HG03280 (cell line): Measurements from ENCODE around the gene FNDC1.

Source experiments
- ATAC-seq: cut with Tn5 transposase; IDR thresholded peaks from one replicate; pipeline ENCODE4 v1.9.1; 2021; ENCODE audit warnings: mild to moderate bottlenecking, moderate library complexity; ENCODE audit not compliant: unreplicated experiment

The FNDC1 gene

DNA sequence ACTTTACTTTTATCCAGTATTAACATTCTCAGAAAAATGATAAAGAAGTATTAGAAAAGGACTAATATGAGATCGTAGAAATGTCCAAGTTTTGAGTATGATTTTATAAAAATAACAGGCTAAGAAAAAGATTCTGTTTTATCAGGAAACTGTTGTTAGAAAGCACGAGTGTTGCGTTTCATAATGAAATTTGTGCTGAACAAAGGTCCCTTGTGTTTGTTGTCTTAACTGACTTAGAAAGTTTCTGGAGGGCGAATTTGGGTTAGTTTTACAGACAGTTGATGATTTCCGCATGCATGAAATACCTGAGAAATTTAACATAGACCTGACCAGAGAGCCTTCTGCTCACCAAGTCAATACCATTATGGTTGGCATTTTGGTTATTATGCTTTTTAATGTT, 136.0 kb downstream of the FNDC1 start:
- ATAC-seq, result no peak

DNA sequence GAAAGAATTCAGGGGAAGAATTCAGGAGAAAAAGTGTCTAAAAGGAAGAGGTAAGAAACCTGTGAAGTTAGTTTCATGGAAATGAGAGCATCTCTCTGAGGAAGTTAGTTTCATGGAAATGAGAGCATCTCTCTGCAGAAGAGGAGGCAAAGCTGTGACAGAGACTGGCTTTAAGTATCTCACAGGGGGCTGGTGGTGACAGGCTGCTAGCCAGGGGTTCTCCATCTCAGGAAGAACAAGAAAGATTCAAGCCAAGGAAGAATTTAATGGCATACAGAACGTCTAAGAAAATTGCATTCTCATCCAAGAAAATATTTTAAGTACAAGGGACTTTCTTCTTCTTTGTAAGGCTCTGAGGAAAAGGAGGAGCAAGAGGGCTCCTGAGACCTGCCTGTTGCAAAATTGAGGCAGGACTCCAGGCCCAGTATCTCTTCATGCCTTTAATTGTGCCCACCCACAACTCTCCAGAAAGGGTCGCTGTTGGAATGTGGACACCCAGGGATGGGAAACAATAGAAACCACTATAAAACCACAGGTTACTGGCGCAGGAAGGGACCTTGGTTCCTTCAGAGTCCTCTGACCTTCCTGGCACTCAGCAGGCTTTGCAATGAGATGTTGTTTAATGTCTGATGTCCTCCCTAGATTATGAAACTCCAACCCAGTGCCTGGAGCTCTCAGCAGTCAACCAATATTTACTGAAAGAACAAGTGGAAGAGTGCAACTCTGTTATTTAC, 136.8 kb downstream of the FNDC1 start:
- no peak for ATAC-seq

DNA sequence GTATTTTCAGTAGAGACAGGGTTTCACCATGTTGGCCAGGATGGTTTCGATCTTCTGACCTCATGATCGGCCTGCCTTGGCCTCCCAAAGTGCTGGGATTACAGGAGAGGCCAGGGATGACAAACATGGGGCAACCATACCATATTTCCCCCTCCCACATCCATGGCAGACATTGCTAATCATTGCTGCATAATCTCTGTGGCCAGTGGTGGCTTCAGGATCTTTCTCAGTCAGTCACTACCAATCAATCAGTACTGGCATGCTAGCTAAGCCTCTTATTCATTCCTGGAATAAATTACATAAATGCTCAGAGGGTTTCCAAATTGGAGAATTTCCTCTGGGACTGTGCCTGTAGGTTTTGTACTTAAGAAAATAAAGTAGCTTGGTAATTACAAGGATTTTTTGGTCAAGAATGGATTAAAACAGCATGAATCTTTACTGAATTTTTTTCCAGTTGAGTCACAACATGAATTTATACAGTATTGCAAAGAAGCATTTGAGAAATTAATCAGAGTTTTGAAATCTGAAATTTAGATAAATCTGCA, 138.1 kb downstream of the FNDC1 start:
- ATAC-seq, result no peak

DNA sequence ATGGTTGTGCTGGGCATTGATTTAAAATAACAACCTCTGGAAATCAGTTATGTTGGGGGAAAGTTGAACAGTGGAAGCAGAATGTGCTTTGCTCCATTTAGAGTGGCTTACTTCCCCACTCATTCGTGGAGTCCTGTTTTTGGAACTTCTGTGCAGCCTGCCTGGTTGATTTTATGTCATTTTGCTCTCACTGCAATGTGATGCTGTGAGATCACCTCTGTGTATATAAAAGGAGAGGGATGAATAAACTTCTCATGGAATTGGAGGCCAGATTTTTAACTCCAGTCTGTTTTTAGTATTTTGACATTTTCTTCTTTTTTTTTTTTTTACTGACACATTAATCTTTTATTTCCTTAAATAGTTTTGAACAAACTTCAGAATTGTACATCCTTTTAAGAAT, 139.0 kb downstream of the FNDC1 start:
- ATAC-seq, result no peak

DNA sequence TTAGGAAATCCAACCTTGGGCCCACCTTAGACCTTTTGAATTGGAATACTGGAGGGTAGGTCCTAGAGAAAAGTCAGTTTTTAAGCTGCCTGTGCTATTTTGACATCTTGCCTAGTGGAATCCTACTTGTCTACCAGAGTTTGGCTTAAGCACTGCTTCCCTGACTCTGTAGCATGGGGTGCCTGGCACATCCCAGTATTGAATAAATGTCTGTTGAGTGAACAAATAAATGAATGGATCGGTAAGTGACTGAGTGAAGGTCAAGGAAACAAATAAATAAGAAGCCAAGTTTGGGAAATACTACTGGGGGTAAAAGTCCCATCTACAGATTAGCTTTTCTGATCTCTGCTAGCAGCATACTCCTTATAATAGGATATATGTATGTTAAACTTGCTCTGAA, 140.5 kb downstream of the FNDC1 start:
- no peak for ATAC-seq

DNA sequence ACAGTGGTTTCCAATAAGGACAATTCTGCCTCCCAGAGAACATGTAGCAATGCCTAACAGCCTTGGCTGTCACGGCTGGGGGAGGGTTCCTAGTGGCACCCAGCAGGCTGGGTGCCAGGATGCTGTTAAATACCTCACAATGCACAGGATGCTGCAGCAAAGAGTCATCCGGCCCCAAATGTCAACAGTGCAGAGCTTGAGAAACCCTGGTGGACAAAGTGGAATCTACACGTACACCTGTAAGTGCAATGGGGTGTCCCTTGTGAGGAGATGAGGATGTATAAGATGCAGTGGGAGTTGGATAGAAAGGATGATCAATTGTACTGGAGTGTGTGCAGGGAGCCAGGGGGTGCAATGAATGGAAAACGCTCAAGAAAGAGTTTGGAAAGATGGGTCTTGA, 142.4 kb downstream of the FNDC1 start:
- no peak for ATAC-seq

DNA sequence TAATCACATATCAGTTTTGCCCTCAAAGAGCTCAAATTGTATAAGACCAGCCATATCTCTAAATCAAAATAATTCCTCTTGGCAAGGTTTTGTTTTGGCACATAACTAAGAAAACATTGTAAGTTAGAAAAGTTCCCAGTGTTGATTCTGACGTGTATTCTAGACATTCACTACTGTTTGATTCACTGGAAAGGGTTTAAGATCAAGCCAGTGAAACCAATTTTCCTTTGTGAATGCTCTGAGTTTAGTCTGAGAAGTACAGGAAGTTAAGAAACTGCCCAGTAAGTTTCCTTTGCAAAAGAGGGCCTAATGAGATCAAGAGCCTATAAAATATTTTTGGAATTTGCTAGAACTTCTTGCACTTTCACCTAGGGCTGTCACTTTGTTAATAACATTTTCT, 143.0 kb downstream of the FNDC1 start:
- ATAC-seq, result no peak

DNA sequence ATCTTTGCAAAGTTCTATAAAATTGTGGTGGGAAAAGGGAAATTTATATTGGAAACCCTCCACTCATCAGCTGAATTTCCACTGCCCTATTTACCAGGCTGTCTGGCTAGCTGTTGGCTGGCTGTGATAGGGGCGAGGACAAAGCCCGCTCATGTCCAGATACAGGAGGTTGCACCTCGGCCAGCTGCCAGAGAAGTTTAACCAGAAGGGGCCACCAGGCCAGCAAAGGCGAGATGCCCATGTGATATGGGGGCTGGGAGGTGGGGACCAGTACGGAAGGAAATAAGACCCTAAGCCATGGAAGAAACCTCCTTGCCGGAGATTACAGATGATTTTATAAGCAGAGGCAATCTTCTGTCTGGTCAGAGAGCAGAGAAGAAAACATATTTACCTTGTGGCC, 143.8 kb downstream of the FNDC1 start:
- no peak for ATAC-seq

DNA sequence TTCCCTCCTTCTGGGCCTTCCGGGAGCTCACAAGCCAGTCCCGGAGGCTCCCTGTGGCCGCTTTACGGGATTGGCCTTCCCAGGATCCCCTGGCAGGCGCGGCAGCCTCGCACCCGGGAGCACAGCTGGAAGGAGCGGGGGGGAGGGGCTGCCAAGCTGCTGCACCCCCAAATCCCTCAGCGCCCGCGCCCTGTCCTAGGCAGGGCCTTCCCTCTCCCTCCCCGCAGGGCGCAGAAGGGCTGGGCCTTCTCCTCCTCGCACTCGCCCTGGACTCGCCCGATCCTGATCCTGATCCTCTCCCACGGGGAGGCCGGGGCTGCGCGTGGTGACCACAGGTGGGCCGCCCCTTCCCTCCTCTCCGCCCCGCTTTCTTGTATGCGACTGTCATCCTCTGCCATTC, 146.4 kb downstream of the FNDC1 start:
- no peak for ATAC-seq

DNA sequence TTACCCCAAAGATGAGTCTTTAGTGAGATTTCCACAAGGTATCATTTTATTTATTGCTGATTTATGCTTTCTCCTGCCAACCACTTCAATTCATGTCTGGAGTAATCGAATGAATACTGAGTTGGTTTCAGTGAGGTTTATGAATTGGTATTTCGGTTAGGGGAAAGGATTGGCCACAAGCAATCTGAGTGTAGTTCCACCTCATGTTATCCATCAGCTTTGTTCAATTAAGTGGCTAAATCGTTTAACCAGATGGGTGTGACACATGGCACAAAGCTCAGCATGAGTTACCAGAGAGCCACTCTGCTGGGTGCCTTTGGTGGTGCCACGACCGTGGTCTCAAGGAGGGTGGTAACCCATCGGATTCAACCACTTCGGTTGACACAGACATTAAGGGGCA, 148.2 kb downstream of the FNDC1 start:
- no peak for ATAC-seq

DNA sequence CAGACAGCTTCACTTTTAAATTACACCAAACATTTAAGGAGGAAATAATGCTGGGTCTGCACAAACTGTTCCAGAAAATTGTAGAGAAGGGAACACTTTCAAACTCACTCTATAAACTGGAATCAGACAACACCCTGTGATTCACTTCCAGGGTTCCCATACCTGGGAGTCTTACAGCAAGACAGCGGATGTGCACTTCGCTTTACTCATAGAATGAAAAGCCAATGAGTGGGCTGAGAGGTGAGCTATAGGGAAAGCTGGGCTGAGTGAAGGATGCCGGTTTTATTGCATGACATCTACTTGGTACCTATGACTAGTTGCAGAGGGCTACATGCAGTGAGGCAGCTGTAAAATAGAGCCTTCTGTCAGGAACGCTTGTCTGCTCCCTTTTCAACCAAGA, 152.1 kb downstream of the FNDC1 start:
- ATAC-seq, result no peak
